Measurements from ENCODE around the gene ZNF524.

ZNF524 gene

DNA sequence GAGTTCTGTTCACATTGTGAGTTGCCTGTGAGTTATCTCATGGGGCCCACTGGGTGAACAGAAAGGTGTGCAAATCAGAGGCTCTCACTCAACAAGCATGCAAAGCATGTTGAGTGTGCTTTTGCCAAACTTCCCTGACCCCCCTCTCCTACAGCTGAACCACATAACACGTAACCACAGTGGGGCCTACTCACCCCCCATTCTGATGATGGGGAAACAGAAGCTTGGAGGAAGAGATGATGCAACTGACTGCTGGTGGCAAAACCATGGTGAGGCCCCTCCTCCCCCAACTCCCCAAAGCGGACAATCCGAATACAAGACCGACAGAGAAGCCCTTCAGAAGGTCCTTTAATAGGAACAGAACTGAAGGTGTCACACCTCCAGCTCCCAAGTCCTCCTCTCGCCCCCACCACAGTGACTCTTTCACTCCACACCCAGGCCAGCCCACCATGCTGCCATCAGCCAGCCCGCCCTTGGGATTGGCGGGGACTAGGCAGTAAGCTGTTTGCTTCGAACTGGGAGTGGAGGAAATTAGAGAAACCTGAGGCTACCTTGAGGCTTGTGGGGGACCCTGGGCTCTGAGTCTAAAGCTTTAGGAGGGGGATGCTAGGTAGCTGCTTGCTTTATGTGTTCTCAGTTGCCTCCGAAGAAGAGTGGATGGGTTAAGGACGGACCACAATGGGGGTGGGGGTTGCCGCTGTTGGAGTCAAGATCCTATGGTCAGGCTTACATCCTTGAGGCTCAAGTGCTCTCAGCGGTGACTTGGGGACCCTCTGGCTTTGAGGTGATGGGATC lies 20.5 kb downstream of the ZNF524 start:
- DNase-seq (ENCODE audit: low spot score), result peak; percentile 13

DNA sequence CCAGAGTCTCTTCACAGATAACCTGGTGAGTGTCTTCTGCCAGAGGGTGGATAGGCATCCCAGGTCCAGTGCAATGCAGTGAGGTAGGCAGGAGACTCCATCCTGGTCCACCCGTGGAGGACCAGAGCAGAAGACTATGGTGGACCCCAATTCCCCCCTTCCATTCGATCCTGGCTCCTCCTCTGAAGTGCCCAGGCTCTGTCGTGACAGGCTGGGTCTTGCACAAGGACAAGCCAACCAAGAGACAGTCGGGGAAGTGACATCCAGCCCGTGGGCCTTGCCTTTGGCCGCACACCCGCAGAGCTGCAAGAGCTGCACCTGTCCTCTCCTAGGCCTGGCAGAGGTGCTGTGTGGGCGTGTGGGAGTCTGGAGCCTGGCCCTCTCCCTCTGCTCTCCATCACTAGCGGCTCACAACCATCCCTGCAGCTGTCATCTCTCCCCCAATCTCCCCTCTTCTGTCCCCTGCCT lies 21.2 kb downstream of the ZNF524 start:
- no peak for DNase-seq (ENCODE audit: low spot score)

DNA sequence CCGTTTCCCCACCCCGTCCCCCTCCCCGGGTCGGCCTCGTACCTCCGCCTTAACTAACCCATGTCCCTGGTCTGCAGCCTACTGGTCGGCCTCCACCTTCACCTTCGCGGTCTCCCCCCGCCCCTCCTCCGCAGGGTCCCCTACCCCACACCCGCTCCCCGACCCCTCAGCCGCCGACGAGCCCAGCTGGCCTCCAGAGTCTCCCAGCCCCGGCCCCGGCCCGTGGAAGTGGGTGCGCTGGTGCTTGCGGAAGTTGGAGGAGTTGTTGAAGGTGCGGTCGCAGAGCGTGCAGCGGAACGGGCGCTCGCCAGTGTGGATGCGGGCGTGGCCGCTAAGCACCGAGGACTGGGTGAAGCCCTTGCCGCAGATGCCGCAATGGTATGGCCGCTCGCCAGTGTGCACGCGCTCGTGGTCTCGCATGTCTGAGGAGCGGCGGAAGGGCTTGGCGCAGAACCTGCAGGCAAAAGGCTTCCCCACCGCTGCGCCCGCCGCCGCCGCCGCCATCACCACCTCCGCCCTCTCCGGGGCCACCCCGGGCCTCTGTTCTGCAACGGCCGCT lies 21.7 kb downstream of the ZNF524 start:
- DNase-seq (ENCODE audit: low spot score), result no peak

DNA sequence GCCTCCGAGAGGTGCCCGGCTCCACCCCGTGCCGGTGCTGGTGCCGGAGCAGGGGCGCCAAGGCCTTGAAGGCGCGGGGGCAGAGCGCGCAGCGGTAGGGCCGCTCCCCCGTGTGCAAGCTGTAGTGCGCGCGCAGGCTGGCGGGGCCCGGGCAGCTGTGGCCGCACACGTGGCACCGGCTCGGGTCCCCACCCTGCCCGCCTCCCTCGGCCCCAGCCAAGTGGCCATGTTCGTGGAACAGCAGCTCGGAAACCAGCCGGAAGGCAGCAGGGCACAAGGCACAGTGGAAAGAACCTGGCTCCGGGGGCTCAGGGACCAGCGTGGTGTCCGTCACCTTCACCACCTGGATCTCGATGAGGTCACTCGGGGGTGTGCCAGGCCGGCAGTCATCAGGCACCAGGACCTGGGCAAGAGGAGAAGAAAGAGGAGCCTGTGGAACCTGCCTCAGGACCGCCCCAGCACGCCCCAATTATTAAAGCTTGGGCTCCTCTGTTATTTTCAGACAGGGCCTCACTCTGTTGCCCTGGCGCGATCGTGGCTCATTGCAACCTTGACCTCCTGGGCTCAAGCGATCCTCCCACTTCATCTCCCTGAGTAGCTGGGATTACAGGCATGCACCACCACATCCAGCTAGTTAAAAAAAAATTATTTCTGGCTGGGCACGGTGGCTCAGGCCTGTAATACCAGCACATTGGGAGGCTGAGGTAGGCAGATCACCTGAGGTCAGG lies 22.3 kb downstream of the ZNF524 start:
- no peak for DNase-seq (ENCODE audit: low spot score)

DNA sequence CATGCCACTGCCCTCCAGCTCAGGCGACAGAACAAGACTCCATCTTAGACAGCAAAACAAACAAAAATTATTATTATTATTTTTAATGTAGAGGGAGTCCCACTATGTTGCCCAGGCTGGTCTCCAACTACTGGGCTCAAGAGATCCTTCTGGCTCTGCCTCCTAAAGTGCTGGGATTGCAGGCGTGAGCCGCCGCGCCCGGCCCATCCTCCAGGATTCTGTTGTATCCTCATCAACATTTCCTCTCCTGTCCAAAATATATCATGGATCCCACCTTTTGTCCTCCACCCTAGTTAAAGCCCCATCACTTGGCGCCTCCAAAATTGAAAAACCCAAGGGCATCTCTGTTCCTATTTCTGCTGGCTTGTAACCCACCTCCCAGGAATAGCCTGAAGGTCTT lies 23.0 kb downstream of the ZNF524 start:
- DNase-seq (ENCODE audit: low spot score), result no peak

DNA sequence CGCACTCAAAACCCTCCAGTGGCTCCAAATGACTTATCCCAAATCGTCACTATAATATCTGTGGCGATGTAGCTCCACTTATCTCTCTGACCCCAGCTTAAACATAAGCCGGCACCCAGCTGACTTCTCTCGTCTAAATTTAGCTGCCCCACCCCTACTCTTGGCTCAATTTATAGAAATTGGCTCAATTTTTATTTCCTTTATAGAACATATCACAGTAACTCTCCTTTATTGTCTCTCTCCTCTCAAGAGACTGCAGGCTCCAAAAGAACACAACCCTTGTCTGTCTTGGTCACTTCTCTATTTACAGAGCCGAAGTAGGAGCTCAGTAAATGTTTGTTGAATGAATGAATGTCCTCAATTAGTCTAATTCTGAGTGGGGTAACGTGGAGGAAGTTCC lies 23.5 kb downstream of the ZNF524 start:
- DNase-seq (ENCODE audit: low spot score), result no peak

DNA sequence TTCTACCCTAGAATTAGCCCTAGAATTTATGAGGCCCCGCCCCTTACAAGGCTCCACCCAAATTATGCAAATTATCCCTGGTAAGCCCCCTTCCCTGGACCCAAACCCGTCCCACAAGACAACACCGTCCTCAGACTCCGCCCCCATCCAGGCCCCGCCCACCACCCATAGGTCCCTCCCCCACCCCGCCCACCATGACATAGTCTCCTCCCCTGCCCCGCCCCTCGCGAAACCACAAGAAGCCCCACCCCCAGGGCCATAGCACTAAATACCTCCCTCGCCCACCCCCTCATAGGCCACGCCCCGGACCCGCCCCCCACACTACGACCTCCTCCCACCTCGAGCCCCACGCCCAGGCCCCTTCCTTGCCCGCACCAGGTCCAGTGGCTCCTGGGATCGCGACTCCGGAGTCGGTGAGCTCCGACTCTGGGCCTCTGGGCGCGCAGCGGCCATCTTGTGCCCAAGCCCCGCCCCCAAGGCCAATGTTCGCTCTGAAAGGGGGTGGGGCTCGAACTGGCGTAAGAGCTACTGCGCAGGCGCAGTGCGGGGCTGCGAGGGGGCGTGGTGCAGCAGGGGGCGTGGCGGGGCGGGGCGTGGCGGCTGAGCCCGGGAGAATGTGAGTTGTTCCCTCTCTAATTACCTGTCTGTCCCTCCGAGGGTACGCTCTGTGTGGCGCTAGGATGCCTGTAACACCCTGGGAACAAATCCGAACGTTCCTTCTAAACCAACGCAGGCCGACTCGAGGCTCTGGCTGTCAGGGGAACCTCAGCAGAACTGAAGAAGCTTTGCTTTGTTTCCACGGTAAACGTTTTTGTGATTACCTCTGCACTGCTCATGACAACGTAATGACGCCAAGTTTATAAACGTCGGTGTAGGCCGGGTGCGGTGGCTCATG lies 24.3 kb downstream of the ZNF524 start, which contains the start of gene ZNF784:
Gene ZNF784, minus strand, starts transcription at position 458 of the 895 bp plus-strand sequence. Its CDS starts 5 bp downstream, at position 453.
- peak; percentile 92 for DNase-seq (ENCODE audit: low spot score)

DNA sequence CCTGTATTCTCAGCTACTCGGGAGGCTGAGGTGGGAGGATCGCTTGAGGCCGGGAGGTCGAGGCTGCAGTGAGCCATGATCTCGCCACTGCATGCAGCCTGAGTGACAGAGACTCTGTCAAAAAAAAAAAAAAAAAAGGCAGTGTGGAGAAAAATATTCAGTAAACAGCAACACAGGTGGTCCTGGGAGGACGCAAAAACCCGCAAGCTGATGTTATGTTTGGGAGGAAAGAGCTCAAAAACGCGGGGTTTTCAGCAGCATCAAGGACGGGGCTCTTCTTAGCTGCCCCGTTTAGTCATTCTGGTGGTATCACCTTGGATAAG lies 24.9 kb downstream of the ZNF524 start:
- no peak for DNase-seq (ENCODE audit: low spot score)

DNA sequence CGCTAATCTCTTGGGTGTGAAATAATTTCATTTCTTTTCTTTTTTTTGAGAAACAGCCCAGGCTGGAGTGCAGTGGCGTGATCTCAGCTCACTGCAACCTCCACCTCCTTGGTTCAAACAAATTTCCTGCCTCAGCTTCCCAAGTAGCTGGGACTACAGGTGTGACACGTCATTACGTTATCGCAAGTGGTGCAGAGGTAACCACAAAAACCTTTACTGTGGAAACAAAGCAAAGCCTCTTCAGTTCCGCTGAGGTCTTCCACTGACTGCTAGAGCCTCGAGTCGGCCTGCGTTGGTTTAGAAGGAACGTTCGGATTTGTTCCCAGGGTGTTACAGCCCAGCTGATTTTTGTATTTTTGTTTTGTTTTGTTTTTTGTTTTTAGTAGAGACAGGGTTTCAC lies 26.3 kb downstream of the ZNF524 start:
- DNase-seq (ENCODE audit: low spot score), result peak; percentile 82

DNA sequence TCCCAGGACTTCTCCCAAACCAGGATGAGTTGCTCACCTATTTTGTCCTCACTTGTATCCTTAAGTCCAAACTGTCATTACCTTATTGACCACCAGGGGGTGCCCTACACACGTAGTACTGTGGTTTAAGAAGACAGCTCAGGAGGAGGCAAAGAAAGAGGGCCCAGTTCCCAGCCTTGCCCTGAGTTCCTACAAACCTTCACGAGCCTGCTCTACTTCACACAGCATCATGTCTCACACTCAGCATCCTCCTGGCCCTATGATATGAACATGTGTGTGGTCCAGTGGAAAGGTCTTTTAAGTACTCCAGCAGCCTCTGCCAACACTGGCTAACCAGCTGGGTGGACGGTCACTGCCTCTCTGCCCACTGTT lies 32.4 kb downstream of the ZNF524 start:
- DNase-seq (ENCODE audit: low spot score), result peak; percentile 90

DNA sequence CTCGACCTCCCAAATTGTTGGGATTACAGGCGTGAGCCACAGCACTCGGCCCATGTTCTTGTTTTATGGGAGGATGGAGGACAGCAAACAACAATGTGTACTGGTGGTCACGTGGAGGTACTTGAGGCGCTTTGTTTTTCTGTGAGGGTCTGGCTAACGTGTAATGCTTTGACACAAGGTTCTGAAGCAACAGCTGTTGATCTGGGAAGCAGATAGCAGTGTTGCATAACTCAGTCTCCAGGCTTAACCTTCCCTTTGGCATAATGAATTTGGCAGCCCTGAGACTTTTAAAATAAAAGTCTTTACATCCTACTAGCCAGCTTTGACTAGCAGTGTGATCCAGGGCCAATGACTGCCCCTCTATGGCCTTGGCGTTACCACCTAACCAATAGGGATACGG lies 33.8 kb downstream of the ZNF524 start:
- DNase-seq (ENCODE audit: low spot score), result no peak

DNA sequence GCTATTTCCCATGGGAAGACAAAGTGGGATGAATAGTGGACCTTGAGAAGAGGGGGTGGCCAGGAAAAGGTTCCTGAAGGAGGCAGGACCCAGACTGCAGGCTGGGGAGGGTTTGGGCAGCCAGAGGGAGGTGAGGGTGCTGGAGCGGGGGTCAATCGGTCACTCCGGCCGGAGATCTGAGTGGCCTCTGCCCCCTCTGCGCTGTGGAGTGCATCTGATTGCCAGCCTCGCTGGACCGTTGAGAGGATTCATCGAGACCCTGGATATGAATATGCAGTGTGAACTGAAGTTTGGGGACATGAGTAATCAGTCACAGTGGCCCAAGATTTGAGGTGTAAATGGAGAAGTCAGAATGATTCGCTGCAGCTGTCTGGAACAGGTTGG lies 35.2 kb downstream of the ZNF524 start:
- no peak for DNase-seq (ENCODE audit: low spot score)

DNA sequence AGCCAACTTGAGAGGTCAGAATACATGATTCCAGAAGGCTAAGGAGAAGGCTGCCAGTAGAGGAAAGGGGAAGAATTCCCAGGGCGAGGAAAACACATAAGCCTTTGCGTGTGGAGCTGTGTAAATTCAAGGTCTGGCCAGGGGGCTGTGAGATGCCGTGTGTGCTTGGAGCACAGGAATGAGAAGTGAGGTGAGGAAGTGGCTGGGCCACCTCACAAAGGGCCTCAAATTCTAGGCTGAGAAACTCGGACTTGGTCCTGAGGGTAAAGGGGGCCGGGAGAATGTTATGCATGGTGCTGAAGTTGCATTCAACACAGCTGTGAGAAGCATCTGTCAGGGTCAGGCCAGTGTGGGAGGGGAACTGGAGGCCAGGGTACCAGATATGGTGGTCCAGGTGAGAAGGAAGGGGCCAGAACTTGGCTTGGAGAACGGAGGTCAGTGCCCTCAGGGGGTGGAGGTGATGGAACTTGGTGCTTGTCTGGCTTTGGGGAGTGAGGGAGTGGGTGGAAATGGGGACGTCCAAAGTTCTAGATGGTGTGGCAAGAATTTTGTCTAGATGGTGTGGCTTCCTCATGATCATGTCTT lies 35.9 kb downstream of the ZNF524 start:
- DNase-seq (ENCODE audit: low spot score), result no peak

DNA sequence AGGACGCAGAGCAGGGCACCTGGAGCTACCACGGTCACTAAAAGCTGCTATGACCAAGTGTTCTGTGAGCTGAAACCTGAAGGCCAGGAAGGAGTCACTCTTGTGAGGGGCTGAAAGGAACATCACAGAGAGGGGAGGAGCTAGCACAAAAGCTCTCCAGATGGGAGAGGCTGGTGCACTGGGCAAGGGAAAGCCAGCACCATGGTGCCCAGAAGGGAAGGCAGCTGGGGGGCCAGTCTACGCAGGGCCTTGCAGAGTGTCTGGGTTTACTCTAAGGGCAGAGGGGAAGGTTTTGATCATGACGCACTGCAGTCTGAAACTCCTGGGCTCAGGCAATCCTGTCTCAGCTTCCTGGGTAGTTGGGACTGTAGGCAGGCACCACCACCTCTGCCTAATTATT lies 36.6 kb downstream of the ZNF524 start:
- DNase-seq (ENCODE audit: low spot score), result no peak

DNA sequence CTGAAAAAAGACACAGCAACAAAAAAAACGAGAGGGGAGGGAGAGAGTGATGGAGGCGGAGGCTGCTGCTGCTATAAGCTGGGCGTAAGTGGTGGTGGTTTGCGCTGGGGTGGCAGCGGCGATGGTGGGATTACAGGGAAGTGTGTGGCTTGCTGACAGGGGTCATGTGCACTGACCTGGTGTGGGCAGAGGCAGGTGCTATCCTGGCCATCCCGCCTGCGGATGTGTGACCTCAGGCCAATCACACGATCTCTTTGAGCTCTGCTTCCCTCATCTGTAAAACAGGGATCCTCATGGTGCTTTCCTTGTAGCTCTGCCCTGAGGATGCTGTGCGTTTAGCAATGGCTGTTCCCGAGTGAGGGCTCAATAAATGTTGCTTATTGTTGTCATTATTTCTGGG lies 37.4 kb downstream of the ZNF524 start:
- no peak for DNase-seq (ENCODE audit: low spot score)

DNA sequence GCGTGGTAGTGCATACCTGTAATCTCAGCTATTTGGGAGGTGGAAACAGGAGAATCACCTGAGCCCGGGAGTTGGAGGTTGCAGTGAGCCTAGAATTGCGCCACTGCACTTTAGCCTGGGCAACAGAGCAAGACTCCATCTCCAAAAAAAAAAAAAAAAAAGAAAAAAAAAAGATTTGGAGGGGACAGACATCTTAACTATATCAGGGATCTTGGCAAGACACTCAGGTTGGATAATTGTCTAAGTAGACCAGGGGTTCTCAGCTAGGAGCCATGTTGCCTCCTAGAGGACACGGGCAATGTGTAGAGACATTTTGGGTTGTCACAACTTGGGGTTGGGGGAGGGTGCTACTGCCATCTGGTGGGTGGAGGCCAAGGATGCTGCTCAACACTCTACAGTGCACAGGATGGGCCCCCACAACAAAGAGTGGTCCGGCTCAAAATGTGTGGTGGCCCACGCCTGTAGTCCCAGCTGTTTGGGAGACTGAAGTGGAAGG lies 38.8 kb downstream of the ZNF524 start:
- DNase-seq (ENCODE audit: low spot score), result peak; percentile 42

DNA sequence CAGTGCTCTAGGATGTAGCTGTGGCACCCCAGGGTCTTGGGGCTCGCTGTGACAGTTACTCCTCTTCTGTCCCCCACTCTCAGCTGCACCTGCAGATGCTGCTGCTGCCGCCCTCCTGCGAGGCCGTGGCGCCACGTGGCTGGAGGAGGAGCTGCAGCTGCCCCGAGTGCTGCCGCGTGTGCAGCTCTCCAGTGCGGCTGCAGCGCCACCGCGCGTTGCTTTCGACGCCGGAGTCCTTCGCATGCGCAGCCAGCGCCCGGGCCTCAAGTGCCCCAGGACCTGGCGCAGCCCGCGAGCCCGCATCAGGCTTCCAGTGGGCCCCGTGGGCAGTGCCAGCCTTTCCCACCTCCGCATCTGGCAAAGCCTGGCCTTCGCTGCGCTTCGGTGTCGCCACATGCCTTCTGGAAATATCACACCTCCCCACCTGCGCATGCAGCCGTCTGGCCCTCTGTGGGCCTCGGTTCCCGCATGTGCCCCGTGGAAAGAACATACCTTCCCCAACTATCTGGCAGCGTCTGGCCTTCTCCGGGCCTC lies 40.0 kb downstream of the ZNF524 start:
- peak; percentile 75 for DNase-seq (ENCODE audit: low spot score)

DNA sequence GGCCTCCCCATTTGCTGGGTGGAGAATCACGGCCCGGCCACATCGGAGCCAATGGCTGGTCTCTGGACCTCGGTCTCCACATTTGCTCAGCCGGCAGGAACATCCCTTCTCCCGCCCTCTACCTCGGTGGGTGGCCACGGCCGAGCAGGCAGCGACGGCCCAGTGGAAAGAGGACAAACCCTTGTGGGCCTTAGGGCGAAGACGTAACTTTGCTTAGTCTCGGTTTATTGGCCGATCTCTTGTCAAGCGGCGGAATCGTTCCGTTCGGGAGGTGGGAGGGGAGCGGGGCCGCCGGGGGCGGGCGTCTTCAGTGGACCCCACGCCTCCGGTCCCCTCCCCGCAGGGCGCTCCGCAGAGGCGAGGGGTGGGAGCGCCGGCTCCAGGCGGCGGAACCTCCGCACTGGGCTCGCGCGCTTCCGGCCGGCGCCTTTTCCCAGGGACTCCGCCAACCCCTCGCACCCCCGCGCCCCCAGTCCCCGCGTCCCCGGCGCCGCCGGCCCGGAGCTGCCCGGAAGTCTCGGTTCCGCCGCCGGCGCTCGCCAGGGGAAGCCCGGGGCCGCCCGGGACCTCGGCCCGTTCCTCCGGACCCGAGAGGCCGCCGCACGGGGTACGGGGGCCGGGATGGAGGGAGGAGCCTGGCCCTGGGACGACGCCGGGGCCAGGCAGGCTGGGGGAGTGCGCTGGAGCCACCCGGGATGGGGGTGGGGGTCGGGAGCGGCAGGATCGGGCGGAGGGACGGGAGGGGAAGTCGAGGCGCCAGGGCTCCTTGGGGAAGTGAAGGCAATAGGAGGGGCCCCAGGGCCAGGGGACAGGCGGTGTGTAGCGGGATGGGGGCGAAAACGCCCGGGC lies 40.7 kb downstream of the ZNF524 start, which contains the start of gene ZNF580:
Gene ZNF580, plus strand, starts transcription at position 426 of the 849 bp plus-strand sequence. CDS start 1,507 bp downstream, outside the sequence.
- DNase-seq (ENCODE audit: low spot score), result peak; percentile 39

DNA sequence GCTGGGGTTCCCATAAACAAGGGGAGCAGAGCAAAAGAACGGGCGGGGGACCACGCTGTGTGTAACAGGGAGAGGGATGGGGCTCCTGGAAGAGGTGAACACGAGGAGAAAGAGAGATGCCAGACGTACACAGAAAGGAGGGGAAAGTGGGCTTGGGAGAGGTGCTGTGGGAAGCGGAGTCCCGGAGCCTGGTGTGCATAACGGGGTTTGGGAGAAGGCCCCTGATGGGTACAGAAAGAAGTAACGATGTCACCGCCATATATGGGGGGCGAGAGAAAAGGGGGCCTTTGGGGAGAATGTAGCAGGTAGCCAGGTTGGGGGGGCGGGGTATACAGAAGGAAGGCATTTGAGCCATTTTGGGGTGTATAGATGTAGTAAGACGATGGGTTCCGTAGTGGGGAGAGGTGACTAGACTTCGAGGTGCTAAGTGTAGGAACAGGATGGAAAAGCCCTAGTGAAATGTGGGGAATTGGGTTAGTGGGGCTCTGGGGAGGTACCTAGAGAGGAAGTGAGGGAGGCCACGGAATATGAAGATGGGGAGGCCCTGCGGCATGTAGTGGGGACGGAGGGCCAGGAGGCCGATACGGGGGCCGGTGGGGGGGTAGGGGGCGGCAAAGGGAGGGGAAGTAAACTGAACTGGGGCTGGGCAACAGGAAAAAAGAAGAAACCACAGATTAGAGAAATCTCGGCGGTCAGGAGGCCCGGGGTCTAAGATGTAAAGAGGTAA lies 41.5 kb downstream of the ZNF524 start:
- peak; percentile 23 for DNase-seq (ENCODE audit: low spot score)

Measured in CD4-positive, alpha-beta T cell treated with Interleukin-6 at 100 ng/mL for 8 hours (primary cell).